NCI-H146 treated with DMSO at 0.1 percent for 48 hours (cell line): ENCODE measurements around the gene ISM2.

ENCODE experiments used
- DNase-seq: peaks from one replicate; lab custom pipeline; 2025; ENCODE audit not compliant: unreplicated experiment; lab: John Stamatoyannopoulos, UW

Gene ISM2

GRCh38 chr14:77508876-77509275 lies 10.3 kb upstream of the ISM2 start:
- DNase-seq: no peak

- DNase-seq: no peak
Measured at GRCh38 chr14:77508249-77508648, 9.6 kb upstream of the ISM2 start.

GRCh38 chr14:77507762-77508161 lies 9.1 kb upstream of the ISM2 start:
- DNase-seq: no peak

- no peak for DNase-seq
Measured at GRCh38 chr14:77505031-77505430, 6.4 kb upstream of the ISM2 start.

GRCh38 chr14:77503138-77503537 lies 4.5 kb upstream of the ISM2 start:
- DNase-seq: no peak

GRCh38 chr14:77502109-77502782 lies 3.6 kb upstream of the ISM2 start:
- no peak for DNase-seq

DNA sequence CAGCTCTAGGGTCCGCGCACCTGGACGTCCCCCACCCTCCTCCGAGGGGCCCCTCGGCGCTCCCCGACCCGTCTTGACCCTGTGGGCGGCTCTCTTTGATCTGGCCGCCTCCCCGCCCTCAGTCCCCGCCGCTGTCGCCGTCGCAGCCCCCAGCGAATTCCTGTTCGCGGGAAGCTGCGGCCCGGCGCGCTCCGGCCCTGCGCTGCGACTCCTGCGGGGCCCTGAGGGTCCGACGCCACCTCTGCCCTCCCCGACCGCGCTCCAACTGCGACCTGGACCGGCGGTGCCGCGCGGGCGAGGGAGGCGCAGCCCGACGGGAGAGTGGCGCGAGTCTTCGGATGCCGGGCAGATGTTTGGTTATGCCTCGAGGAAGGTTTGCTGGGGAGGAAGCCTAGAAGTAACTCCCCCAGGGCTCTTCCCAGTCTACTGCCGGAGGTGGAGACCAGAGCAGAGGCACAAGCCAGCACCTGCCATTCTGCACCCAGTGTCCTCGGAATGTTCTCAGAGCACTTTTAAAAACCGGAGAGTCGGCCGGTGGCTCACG lies 440 bp upstream of the ISM2 start:
- DNase-seq: peak; percentile 20

GRCh38 chr14:77495334-77495733 lies 3.3 kb downstream of the ISM2 start:
- no peak for DNase-seq

- DNase-seq: no peak
Measured at GRCh38 chr14:77491056-77491455, 7.6 kb downstream of the ISM2 start.

DNA sequence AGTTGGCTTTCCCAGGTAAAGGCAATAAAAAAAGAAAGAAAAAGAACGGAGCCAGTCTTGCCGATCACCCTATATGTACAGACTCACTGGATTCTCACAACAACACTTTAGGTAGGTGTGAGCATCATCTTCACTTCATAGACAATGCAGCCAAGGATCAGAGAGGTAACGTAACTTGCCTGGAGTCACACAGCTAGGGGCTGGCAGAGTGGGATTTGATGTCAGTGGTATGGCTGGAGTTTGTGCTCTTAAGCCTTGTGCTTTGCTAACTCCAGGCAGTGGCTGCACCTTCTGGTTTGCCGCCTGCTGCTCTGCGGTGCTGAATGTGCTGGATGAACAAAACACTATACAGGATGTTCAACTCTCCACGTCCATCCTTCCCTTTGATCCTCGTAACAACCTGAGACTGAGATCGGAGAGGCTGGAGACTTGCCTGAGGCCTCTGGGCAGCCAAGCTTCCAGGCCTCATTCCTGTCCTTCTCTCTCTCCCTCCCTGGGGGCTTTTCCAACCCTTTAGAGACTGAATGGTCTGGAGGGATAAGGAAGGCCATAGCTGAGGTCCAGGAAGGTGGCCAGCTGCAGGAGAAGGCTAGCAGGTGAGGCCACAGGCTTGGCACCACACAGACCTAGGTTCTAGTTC lies 8.1 kb downstream of the ISM2 start:
- DNase-seq: no peak

DNA sequence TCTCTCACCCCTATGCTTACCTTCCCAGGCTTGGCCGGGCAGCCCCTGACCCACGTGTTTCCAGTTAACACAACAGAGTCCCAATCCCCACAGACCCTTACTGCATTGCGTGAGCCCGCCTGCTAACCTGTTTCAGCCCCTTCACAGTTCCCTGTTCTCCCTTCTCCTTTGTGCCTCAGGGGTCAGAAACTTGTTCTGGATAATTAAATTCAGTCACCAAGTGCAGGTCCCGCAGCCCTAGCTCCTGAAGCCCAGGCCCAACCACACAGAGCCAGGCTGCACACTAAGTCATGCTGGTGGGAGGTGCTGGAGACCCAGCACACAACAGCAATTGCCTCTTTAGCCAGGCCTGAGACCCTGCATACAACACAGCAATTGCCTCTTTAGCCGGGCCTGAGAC lies 9.6 kb downstream of the ISM2 start:
- DNase-seq: no peak

DNA sequence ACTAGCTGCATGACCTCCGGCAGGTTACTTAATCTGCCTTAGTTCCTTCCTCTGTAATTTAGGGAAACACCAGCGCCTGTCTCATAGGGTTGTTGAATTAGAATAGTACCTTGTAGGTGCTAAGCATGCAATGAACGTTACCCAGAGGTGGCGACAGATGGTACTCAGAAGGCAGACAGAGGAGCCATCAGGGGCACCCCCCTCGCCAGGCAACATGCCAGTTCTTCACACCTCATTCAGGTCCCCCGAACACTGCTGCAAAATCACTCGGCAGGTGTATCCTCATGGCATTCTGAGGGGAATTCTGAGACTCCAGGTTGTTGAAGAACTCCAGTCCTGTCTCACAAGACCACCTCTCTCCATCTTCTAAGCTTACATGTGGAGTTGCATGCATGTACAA lies 10.1 kb downstream of the ISM2 start:
- no peak for DNase-seq

GRCh38 chr14:77485901-77486678 lies 12.5 kb downstream of the ISM2 start:
- DNase-seq: no peak

DNA sequence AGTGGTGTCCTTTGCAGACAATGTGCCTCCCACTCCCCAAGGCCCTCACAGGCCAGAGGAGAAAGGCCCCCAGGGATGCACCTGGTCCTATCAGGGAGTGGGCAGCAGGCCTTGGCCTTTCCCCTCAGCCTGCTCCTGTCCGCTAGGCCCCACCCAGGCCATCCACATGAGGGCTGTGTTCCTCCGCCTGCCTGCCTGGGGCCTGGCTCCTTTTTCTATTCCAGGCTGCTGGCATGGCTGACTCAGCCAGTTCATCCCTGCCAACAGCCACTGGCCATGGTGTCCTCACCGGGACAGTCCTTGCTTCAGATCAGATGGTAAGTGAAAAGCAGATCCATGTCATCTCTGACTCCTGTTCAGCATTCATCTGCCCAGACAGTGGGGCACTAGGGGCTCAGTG lies 13.4 kb downstream of the ISM2 start:
- no peak for DNase-seq

GRCh38 chr14:77482422-77482821 lies 16.2 kb downstream of the ISM2 start:
- no peak for DNase-seq

DNA sequence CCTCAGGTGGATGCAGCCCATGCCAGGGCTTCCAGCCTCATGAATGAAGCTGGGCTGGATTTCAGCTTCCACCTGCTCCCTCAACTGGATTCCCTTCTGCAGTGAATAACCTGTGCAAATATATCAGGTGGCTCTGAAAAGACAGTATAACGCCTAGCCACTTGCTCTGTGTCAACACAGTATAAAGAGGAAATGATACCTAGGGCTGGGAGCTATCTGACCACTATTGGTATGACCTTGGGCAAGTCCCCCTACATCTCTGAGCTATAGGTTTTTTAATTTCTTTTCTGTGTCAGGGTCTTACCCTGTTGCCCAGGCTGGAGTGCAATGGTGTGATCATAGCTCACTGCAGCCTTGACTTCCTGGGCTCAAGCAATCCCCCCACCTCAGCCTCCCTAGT lies 19.8 kb downstream of the ISM2 start:
- DNase-seq: no peak

- DNase-seq: no peak
Measured at GRCh38 chr14:77478029-77478428, 20.6 kb downstream of the ISM2 start.

- DNase-seq: no peak
Measured at GRCh38 chr14:77475432-77476115, 23.0 kb downstream of the ISM2 start.

- DNase-seq: no peak
Measured at GRCh38 chr14:77474479-77475177, 24.0 kb downstream of the ISM2 start.

GRCh38 chr14:77473921-77474320 lies 24.7 kb downstream of the ISM2 start:
- no peak for DNase-seq
